Tibial nerve (tissue), 3 donors: ENCODE data around the gene LMF1.

ENCODE experiments used
- CTCF ChIP-seq, 5 experiments: fragments of 200-600 bp in 3 of 5; fragments of 450-650 bp in 2 of 5; sonication (generic) in 3 of 5; IDR thresholded peaks; one replicate each; pipeline ENCODE4 v1.5.1; 2016 to 2019; ENCODE audit warnings: antibody characterized with exemption in 5 of 5, mild to moderate bottlenecking in 3 of 5, moderate library complexity in 2 of 5
- POLR2A ChIP-seq, 2 donors: fragments of 450-650 bp; IDR thresholded peaks; one replicate each; pipeline ENCODE4 v1.6.1; 2017; ENCODE audit warnings: antibody characterized with exemption in 2 of 2, mild to moderate bottlenecking in 2 of 2, moderate library complexity in 2 of 2

- TF ChIP-seq CTCF (IDR thresholded peaks at IDR 0.05) (no peak), POLR2A (IDR thresholded peaks at IDR 0.05) (no peak)
These were observed 56.3 kb downstream of the LMF1 start for GRCh38 chr16:914440-914839.
